HFFc6 (cell line): ENCODE data around the gene CCND3. TPM values are rescaled to one million over a fixed set of nuclear protein-coding genes. Genes with fewer than 3 reads are reported as not detected.

Source experiments
- DNase-seq: peaks from one replicate; pipeline ENCODE4 v3.0.0-alpha.2; 2018
- H3K27ac Mint-ChIP-seq: 2 replicates; pipeline ENCODE4 v1.8.0; 2020; ENCODE audit warnings: mild to moderate bottlenecking, mixed read lengths
- H3K27me3 Mint-ChIP-seq: 2 replicates; pipeline ENCODE4 v1.8.0; 2021; ENCODE audit warnings: mild to moderate bottlenecking, moderate library complexity, mixed read lengths; ENCODE audit not compliant: insufficient read depth
- H3K36me3 Mint-ChIP-seq: 2 replicates; pipeline ENCODE4 v1.8.0; 2021; ENCODE audit warnings: low read depth, mixed read lengths
- H3K4me1 Mint-ChIP-seq: 2 replicates; pipeline ENCODE4 v1.8.0; 2020; ENCODE audit warnings: low read depth, mixed read lengths
- H3K4me3 Mint-ChIP-seq: 2 replicates; pipeline ENCODE4 v1.8.0; 2020; ENCODE audit warnings: mild to moderate bottlenecking, moderate library complexity, mixed read lengths
- H3K9me3 Mint-ChIP-seq: 2 replicates; pipeline ENCODE4 v1.8.0; 2020; ENCODE audit warnings: mild to moderate bottlenecking, mixed read lengths
- total RNA-seq, 6 experiments: library from RNA; stranded (reverse); fragmentation: NEBNext Ultra II Directional; extraction: Animal tissue kit (Norgen Biotek cat#: 25700); gene quantifications; 2 replicates in 1 of 6; 3 replicates in 5 of 6; pipeline ENCODE4 v1.2.3, GENCODE V29; 2021
- TF ChIP-seq, protein P1 (sequence below): fragments of 200-600 bp; sonication (generic); IDR thresholded peaks from 2 replicates; pipeline ENCODE4 v1.5.0; 2021; ENCODE audit warnings: antibody characterized with exemption, mild to moderate bottlenecking

CCND3 gene
- total RNA-seq, 6 experiments from 2014 or later, result 72.4 to 92.5 (median 82.7) TPM

DNA sequence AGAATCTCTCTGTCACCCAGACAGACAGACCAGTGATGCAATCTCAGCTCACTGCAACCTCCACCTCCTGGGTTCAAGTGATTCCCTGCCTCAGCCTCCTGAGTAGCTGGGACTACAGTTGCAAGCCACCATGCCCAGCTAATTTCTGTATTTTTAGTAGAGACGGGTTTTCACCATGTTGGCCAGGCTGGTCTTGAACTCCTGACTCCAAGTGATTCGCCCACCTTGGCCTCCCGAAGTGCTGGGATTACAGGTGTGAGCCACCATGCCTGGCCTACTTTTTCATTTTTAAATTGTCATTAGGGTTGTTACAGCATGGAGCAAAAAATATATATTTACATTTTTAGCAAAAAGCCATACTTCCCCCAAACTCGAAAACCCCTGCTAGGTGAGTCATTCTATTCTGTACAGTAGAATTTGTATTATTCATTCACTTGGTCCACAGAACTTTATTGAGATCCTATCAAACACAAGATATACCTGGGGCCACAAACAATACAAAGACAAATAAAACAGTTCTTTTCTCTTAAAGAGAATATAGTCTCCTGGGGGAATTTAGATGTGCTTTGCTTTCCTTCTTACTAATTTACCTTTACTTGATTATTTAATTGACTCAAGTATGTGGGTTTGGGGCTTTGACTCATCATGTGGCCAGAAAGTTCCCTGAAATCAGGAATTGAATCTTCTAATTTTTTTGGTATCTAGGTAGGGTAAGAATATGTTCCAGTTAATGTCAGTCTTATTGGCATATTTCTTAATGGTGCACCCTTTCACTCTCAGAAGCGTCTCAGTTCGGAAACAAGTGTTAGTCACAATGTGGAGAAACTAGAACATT lies 16.6 kb upstream of the CCND3 start:
- H3K36me3 Mint-ChIP-seq, result no peaks in the 10 kb centered on the region
- H3K27ac Mint-ChIP-seq, result no peak overlapping the region
- TF ChIP-seq, protein P1, sequence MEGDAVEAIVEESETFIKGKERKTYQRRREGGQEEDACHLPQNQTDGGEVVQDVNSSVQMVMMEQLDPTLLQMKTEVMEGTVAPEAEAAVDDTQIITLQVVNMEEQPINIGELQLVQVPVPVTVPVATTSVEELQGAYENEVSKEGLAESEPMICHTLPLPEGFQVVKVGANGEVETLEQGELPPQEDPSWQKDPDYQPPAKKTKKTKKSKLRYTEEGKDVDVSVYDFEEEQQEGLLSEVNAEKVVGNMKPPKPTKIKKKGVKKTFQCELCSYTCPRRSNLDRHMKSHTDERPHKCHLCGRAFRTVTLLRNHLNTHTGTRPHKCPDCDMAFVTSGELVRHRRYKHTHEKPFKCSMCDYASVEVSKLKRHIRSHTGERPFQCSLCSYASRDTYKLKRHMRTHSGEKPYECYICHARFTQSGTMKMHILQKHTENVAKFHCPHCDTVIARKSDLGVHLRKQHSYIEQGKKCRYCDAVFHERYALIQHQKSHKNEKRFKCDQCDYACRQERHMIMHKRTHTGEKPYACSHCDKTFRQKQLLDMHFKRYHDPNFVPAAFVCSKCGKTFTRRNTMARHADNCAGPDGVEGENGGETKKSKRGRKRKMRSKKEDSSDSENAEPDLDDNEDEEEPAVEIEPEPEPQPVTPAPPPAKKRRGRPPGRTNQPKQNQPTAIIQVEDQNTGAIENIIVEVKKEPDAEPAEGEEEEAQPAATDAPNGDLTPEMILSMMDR, result no peak
- peaks cover 4% of the 10 kb centered on the region for H3K27me3 Mint-ChIP-seq
- no peak overlapping the region for H3K4me3 Mint-ChIP-seq
- peaks cover 7% of the 10 kb centered on the region for H3K4me1 Mint-ChIP-seq
- no peaks in the 10 kb centered on the region for H3K9me3 Mint-ChIP-seq
- DNase-seq, result no peak

DNA sequence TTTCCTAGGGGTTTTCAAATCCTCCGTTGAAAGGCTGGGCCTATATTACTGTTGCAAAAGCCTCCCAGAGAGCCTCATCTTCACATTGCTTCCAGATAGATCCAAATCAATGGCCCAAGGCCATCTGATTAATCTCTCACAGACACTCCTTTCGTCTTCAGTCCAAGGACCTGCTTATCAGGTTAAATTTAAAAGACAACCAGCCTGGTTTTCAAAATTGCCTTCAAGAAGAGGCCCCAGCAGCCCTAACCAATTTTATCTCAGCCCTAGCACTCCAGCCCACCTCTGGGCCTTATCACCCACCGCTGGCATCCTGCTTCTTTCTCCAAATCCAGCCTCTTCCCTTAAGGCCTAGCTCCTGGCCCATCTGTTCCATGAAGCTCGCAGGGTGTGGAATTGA lies 15.5 kb upstream of the CCND3 start:
- H3K9me3 Mint-ChIP-seq, result no peaks in the 10 kb centered on the region
- TF ChIP-seq, protein P1, result no peak
- no peak for DNase-seq
- peaks cover 8% of the 10 kb centered on the region for H3K27me3 Mint-ChIP-seq
- no peak overlapping the region for H3K4me3 Mint-ChIP-seq
- H3K36me3 Mint-ChIP-seq, result no peaks in the 10 kb centered on the region
- H3K4me1 Mint-ChIP-seq, result peaks cover 7% of the 10 kb centered on the region
- H3K27ac Mint-ChIP-seq, result no peak overlapping the region

DNA sequence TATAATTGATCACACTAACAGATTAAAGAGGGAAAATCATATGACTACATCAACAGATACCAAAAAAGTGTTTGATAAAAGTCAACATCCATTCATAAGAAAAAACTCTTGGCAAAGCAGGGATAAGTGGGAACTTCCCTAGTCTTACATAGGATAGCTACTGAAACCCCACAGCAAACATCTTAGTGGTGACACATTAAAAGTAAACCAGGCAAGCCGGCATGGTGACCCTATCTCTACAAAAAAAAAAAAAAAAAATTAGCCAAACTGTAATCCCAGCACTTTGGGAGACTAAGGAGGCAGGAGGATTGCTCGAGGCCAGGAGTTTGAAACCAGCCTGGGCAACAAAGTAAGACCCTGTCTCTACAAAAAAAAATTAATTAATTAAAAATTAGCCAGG lies 13.8 kb upstream of the CCND3 start:
- Mint-ChIP-seq H3K4me3 (no peak overlapping the region), H3K36me3 (no peaks in the 10 kb centered on the region), H3K9me3 (no peaks in the 10 kb centered on the region), H3K27ac (no peak overlapping the region), H3K4me1 (no peaks in the 10 kb centered on the region; the same call in 1 of the 2 replicates), H3K27me3 (peaks cover 8% of the 10 kb centered on the region)
- TF ChIP-seq, protein P1, result no peak
- no peak for DNase-seq

DNA sequence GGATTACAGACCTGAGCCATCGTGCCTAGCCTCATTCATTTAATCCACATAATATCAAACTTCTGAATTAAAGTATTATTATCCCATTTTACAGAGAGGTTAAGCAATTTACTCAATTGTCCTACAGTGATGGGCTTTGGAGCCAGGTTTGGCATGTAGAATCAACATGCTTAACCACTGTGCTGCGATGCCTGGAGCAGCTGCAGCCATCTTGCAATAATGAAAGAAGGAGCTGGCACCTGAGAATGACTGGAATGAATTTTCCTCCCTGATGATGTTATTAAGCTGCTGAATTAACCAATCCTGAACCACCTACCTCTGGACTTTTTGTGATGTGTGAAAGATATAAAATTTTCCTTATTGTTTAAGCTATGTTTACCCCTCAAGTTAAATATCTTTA lies 13.1 kb upstream of the CCND3 start:
- H3K27me3 Mint-ChIP-seq, result peaks cover 6% of the 10 kb centered on the region
- H3K36me3 Mint-ChIP-seq, result no peaks in the 10 kb centered on the region
- H3K27ac Mint-ChIP-seq, result no peak overlapping the region
- DNase-seq, result no peak
- TF ChIP-seq, protein P1, result no peak
- no peaks in the 10 kb centered on the region for H3K9me3 Mint-ChIP-seq
- no peak overlapping the region for H3K4me3 Mint-ChIP-seq
- no peaks in the 10 kb centered on the region; the same call in 1 of the 2 replicates for H3K4me1 Mint-ChIP-seq

DNA sequence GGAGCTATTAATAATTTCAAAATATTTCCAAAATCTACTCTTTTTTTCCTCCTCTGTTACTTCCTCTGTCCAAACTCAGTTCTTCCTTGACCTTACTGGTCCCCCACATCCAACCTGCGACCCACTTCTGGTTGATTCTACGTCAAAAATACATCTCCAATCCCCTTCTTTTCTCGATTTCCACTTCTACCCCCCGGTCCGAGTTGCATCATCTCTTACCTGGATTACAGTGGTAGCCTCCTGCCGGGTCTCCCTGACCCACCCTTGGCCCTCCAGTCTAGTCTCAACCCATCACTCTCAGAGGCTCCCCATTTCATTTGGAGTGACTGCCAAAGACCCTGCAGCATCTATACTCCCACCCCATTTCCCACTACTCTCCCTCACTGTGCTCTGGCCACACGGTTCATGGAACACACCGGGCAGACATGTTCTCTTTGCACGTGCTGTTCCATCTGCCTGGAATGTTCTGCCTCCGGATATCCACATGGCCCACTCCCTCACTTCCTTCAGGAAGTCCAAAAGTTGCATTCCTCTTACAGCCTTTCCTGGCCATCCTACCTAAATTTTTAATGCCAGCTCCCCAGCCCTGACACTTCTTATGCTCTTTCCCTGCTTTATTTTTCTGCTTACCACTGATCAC lies 6.1 kb upstream of the CCND3 start:
- H3K9me3 Mint-ChIP-seq, result no peaks in the 10 kb centered on the region
- H3K4me3 Mint-ChIP-seq, result no peak overlapping the region
- H3K4me1 Mint-ChIP-seq, result peaks cover under 1% of the 10 kb centered on the region; the same call in 1 of the 2 replicates
- H3K27ac Mint-ChIP-seq, result no peak overlapping the region
- no peaks in the 10 kb centered on the region for H3K36me3 Mint-ChIP-seq
- peaks cover 10% of the 10 kb centered on the region for H3K27me3 Mint-ChIP-seq
- TF ChIP-seq, protein P1, result no peak
- DNase-seq, result no peak
